GM19324 (cell line): ENCODE results near the gene USP13.
"Not testable (repeated sequence)": the region's sequence is repeated elsewhere in the genome, so short reads cannot be mapped to it uniquely, and the experiment has no call there.

Experiments used
- ATAC-seq: cut with Tn5 transposase; IDR thresholded peaks from one replicate; pipeline ENCODE4 v1.9.1; 2021; ENCODE audit warnings: mild to moderate bottlenecking, moderate library complexity; ENCODE audit not compliant: unreplicated experiment, low FRiP score

Gene USP13

DNA sequence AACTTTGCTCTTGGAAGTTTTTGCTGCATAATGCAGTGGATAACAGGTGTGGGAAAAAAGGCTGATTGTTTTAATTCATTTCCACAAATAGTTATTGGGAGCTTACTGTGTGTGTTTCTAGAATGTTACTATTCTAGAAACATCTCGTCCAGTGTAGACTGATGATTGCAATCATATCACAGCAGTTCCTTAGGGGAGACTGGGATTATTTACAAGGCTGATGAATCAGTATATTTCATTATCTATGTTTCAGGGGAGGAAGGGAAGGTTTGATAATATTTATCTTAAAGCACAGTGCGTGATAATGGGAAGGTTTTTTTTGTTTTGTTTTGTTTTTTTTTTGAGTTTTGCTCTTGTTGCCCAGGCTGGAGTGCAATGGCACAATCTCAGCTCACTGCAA is 2.4 kb downstream of the USP13 start:
- no peak for ATAC-seq

DNA sequence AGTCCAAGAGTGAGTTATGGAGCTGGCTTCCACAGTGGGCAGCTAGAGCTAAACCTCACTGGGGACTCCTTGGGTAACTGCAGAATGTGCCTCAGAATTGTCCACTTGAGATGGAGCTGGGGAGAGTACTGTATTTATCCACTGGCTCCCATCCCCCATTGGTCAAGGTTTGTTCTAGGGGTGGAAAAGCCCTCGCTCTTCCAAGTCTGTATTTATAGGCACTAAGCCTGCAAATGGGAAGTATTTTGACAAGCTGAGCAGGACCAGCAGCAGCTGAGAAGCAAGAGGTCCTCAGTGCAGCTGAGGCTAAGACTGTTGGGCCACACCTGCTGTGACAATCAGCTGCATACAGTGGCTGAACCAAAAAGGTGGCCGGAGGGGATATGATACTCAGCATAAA is 5.8 kb downstream of the USP13 start:
- no peak for ATAC-seq

- ATAC-seq: no peak
These were observed 8.0 kb downstream of the USP13 start for GRCh38 chr3:179660872-179661271.

GRCh38 chr3:179661777-179662176 is 8.9 kb downstream of the USP13 start:
- ATAC-seq: no peak

DNA sequence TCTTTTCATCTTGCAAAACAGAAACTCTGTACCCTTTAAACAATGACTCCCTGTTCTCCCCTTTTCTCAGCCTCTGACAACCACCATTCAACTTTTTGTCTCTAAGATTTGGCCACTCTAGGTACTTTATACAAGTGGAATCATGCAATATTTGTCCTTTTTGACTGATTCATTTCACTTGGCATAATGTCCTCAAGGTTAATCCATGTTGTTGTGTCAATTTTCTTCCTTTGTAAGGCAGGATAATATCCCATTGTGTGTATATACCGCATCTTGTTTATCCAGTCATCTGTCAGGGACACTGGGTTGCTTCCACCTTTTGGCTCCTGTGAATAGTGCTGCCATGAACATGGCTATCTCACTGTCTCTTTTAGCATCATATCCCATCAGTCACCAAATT is 10.3 kb downstream of the USP13 start:
- no peak for ATAC-seq

DNA sequence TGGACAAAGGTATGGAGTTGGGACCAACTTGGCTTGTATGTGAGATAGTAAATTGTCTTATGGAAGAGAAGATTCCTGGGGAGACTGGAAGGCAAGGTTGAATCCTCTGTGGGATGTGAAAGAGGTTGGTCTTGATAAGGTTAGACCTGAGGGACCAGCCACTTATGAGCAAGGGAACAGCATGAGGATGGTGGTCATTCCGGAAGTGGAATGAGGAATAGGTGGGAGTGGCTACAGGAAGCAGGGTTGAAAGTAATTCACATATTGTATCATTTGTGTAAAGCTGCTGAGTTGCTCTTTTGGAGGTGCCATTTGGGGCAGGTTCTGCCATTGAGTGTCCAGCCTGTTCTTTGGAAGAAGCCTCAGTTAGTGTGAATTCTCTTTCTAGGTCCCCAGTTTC is 13.2 kb downstream of the USP13 start:
- no peak for ATAC-seq

- ATAC-seq: no peak
These were observed 13.7 kb downstream of the USP13 start for GRCh38 chr3:179666436-179667035.

- ATAC-seq: no peak
These were observed 15.6 kb downstream of the USP13 start for GRCh38 chr3:179668429-179668828.

- no peak for ATAC-seq
These were observed 17.5 kb downstream of the USP13 start for GRCh38 chr3:179670311-179670710.

DNA sequence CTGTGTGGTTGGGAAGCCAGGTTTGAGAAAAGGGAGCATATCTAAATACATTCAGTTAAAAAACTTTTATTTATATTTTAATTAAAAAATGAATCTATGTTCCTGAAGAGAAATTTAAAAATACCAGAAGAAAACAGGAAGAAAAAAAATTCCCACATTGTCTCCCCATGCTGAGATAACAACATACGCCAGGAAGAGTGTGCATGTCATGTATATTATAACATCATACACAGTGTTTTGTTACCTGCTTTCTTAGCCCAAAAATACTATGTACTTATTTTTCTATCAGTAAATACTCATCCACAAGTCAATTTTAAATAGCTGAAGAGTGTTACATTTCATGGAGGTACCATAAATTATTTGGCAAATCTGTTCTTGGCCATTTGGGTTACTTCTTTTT is 18.5 kb downstream of the USP13 start:
- no peak for ATAC-seq

- no peak for ATAC-seq
These were observed 19.0 kb downstream of the USP13 start for GRCh38 chr3:179671747-179672242.

GRCh38 chr3:179672918-179673317 is 20.1 kb downstream of the USP13 start:
- no peak for ATAC-seq

DNA sequence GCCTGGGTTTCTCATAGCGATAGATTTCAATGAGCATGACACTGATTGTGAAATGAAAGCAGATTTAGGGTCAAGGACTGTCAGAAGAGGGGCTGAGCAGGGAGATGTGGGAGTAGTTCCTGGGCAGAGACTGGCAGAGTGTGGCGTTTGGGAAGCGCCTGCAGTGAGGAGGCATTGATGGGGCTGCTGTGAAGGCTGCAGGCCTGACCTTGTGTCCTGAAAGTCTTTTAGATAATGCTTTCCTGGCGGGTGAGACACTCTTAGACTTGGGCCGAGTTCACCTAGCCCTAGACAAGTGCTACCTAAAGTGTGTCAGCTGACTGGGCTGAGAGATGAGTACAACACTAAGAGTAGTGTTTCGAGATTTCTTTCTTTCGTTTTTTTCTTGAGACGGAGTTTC is 20.7 kb downstream of the USP13 start:
- ATAC-seq: no peak

- ATAC-seq: no peak
These were observed 23.2 kb downstream of the USP13 start for GRCh38 chr3:179676081-179676480.

DNA sequence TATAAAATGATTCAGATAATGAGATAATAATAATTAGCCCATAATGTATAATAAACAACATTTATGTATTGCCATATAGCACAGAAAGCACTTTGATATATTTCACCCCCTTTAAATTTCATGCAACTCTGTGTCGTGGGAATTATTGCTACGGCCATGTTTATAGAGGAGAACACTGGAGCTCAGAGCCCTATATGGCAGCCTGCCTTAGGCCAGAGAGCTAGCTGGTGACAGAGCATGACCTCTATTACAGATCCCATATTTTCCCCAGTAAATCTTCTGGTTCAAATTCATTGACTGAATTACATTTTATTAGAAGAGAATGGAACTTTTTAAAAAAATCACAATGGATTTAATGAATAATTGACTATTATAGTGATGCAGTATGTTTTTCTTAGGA is 25.0 kb downstream of the USP13 start:
- ATAC-seq: no peak

DNA sequence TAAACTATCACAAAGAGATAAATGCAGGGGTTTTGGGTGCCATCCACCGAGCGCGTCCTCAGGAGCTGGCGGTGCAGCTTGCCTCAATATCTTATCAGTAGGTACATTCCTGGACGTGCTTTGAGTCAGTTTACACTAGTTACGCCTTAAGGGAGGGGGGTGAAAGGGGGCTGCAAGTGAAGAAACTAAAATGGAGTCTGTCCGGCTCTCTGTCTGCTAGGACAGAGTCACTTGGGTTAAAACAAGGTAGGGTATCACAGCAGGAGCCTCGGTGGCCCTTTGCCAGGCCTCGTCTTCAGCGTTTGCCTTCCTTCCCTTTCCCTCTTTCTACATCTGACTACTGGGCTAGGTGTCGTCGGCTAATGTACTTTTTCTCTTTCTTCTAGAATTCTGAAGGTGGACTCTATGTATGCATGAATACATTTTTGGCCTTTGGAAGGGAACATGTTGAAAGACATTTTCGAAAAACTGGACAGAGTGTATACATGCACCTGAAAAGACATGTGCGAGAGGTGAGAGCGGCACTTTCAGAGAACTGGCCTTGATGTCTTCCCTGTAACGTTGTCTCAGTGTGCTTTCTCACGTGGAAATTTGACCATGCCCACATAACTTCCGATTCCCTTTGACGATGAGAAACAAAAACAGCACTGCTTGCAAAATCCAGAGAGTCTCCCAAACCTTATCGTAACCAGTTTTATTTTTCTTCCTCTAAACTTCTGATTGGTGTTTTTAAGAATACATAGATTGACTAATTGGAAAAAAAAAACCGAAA is 28.8 kb downstream of the USP13 start:
- no peak for ATAC-seq

DNA sequence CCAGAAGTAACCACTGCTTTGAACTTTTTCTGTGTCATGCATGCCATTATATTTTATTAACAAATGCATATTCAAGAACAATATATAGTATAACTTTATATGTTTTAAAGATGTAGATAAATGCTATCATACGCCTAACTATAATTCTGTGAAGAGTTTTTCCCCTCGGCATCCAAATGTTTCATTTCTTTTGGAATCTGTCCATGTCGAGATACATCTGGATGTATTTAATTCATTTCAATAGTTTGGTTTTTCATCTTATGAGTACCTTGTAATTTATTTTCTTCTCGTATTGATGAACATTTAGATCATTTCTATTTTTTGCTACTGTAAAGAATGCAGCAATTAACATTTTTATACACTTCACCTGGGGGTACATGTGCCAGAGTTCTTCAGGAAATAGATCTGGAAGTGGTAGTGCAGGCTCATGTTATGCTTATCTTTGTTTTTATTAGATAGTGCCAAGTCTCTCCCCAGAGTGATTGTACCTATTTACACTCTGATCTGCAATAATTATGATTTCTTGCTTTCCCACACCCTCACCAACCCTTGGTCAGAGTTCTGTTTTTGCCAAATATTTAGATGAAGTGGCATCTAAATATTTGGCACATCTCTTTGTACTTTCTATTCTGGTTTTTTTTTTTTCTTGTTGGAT is 29.7 kb downstream of the USP13 start:
- no peak for ATAC-seq

DNA sequence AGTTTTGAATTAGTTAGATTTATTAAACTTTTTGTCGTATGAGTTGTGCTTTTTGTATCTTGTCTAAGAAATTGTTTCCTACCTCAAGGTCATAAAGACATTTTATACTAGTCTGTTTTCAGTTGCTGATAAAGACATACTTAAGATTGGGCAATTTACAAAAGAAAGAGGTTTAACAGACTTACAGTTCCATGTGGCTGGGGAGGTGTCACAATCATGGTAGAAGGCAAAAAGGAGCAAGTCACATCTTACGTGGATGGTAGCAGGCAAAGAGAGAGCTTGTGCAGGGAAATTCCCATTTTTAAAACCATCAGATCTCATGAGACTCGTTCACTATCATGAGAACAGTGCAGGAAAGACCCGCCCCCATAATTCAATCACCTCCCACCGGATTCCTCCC is 30.4 kb downstream of the USP13 start:
- ATAC-seq: not testable (repeated sequence)

DNA sequence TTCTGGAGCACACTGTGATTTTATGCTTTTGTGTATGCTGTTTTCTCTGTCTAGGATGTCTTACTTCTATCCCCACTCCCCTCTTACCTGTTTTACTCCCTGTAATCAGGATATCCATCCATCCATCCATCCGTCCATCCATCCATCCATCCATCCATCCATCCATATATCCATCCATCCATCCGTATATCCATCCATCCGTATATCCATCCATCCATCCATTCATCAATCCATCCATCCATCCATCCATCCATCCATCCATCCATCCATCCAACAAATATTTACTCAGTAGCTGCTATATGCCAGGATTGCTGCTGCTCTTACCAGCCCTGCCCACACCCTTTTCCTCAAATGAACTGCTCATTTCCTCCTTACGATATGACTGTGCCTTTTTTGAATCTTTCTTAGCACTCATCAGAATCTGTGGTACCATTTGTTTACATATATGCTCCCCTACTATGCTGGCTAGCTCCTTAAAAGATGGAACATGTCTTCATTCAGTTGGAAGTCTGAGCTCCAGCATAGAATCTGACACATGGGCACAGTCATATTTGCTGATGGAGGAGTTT is 35.2 kb downstream of the USP13 start:
- ATAC-seq: no peak

GRCh38 chr3:179688850-179689249 is 36.0 kb downstream of the USP13 start:
- no peak for ATAC-seq

- ATAC-seq: no peak
These were observed 41.9 kb downstream of the USP13 start for GRCh38 chr3:179694731-179695130.
